ENCODE results near the gene MACROD2.

Gene MACROD2

GRCh38 chr20:14698605-14699373 is 703.5 kb downstream of the MACROD2 start:
- ATAC-seq (ENCODE audit: low read depth) (no peak), DNase-seq (ENCODE audit: low spot score in 2 of 2) (no peak)
- Mint-ChIP-seq H3K9me3 (no peaks in the 10 kb centered on the region), H3K4me3 (no peak overlapping the region), H3K27me3 (no peaks in the 10 kb centered on the region), H3K4me1 (no peaks in the 10 kb centered on the region), H3K36me3 (no peaks in the 10 kb centered on the region), H3K27ac (no peak overlapping the region)

GRCh38 chr20:14700639-14700960 is 705.3 kb downstream of the MACROD2 start:
- H3K36me3 Mint-ChIP-seq, result no peaks in the 10 kb centered on the region
- no peaks in the 10 kb centered on the region for H3K27me3 Mint-ChIP-seq
- H3K4me1 Mint-ChIP-seq, result no peaks in the 10 kb centered on the region
- no peaks in the 10 kb centered on the region for H3K9me3 Mint-ChIP-seq
- H3K4me3 Mint-ChIP-seq, result no peak overlapping the region
- DNase-seq (ENCODE audit: low spot score in 2 of 2) (no peak), ATAC-seq (ENCODE audit: low read depth) (no peak)
- H3K27ac Mint-ChIP-seq, result no peak overlapping the region

DNA sequence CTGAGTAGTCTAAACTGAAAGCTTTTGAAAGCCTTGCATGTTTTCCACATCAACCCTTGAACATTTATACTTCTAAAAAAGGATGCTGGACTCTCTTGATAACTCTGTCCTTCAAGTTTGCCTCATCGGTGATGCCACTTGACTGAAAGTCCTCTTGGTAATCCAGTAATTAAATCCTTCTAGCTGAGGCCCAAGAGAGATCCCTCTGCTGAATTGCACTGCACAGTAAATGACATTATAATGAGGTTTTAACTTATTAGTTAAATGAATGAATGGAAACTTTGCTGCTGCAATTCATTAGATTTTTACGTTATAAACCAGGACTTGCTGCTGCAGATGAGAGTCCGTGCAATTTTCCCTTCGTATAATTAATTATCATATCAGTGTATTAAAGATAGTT is 706.0 kb downstream of the MACROD2 start:
- Mint-ChIP-seq H3K9me3 (no peaks in the 10 kb centered on the region), H3K27ac (no peak overlapping the region)
- no peak for ATAC-seq (ENCODE audit: low read depth)

GRCh38 chr20:14706555-14706954 is 711.2 kb downstream of the MACROD2 start:
- Mint-ChIP-seq H3K27me3 (no peaks in the 10 kb centered on the region), H3K4me1 (no peaks in the 10 kb centered on the region), H3K36me3 (no peaks in the 10 kb centered on the region), H3K4me3 (no peak overlapping the region), H3K27ac (no peak overlapping the region), H3K9me3 (no peaks in the 10 kb centered on the region)
- DNase-seq (ENCODE audit: low spot score in 2 of 2) (no peak), ATAC-seq (ENCODE audit: low read depth) (no peak)

More for the DNA sequence above, 706.0 kb downstream of the MACROD2 start:
- Mint-ChIP-seq H3K36me3 (no peaks in the 10 kb centered on the region), H3K4me1 (no peaks in the 10 kb centered on the region), H3K27me3 (no peaks in the 10 kb centered on the region), H3K4me3 (no peak overlapping the region)
- DNase-seq (ENCODE audit: low spot score in 2 of 2), result no peak

- no peak for ATAC-seq (ENCODE audit: low read depth)
- no peaks in the 10 kb centered on the region for H3K9me3 Mint-ChIP-seq
Measured at GRCh38 chr20:14707026-14707680, 711.8 kb downstream of the MACROD2 start.

GRCh38 chr20:14707865-14708596 is 712.7 kb downstream of the MACROD2 start:
- H3K4me1 Mint-ChIP-seq, result no peaks in the 10 kb centered on the region
- H3K27me3 Mint-ChIP-seq, result peaks cover 2% of the 10 kb centered on the region
- no peaks in the 10 kb centered on the region for H3K36me3 Mint-ChIP-seq
- no peak overlapping the region for H3K4me3 Mint-ChIP-seq
- no peak for DNase-seq (ENCODE audit: low spot score in 2 of 2)
- no peak overlapping the region for H3K27ac Mint-ChIP-seq
- no peaks in the 10 kb centered on the region for H3K9me3 Mint-ChIP-seq
- ATAC-seq (ENCODE audit: low read depth), result no peak

More at GRCh38 chr20:14707026-14707680, 711.8 kb downstream of the MACROD2 start:
- Mint-ChIP-seq H3K4me3 (no peak overlapping the region), H3K27ac (no peak overlapping the region), H3K4me1 (no peaks in the 10 kb centered on the region), H3K27me3 (no peaks in the 10 kb centered on the region), H3K36me3 (no peaks in the 10 kb centered on the region)
- no peak for DNase-seq (ENCODE audit: low spot score in 2 of 2)

- Mint-ChIP-seq H3K9me3 (no peaks in the 10 kb centered on the region), H3K4me3 (no peak overlapping the region), H3K27me3 (peaks cover 3% of the 10 kb centered on the region), H3K4me1 (no peaks in the 10 kb centered on the region), H3K36me3 (no peaks in the 10 kb centered on the region), H3K27ac (no peak overlapping the region)
- DNase-seq (ENCODE audit: low spot score in 2 of 2) (no peak), ATAC-seq (ENCODE audit: low read depth) (no peak)
Measured at GRCh38 chr20:14709439-14709838, 714.1 kb downstream of the MACROD2 start.

GRCh38 chr20:14710951-14711350 is 715.6 kb downstream of the MACROD2 start:
- no peak for ATAC-seq (ENCODE audit: low read depth)

DNA sequence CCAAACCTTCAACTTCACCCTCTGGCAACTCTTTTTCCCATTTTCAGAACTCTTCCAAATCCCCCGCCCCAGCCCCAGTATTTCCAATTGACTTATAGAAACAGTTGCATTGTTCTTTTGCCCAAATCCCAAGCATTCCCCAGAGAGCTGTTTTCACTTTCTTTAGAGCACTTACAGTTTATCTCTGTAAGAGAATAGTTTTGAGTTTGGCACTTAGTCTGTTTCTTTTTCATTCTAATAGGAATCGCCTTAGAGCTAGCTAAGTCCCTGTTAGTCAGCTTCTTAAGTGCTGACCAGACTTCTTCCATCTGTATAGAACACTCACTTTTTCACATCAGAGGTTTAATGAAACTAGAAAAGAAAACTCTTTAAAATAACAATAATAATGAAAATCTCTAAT is 716.3 kb downstream of the MACROD2 start:
- H3K4me3 Mint-ChIP-seq, result no peak overlapping the region
- DNase-seq (ENCODE audit: low spot score in 2 of 2), result no peak
- H3K36me3 Mint-ChIP-seq, result no peaks in the 10 kb centered on the region
- no peaks in the 10 kb centered on the region for H3K4me1 Mint-ChIP-seq
- H3K9me3 Mint-ChIP-seq, result no peaks in the 10 kb centered on the region
- H3K27me3 Mint-ChIP-seq, result peaks cover 5% of the 10 kb centered on the region
- no peak overlapping the region for H3K27ac Mint-ChIP-seq
- no peak for ATAC-seq (ENCODE audit: low read depth)

More at GRCh38 chr20:14710951-14711350, 715.6 kb downstream of the MACROD2 start:
- Mint-ChIP-seq H3K4me3 (no peak overlapping the region), H3K36me3 (no peaks in the 10 kb centered on the region), H3K9me3 (no peaks in the 10 kb centered on the region), H3K4me1 (no peaks in the 10 kb centered on the region), H3K27ac (no peak overlapping the region), H3K27me3 (peaks cover 5% of the 10 kb centered on the region)
- DNase-seq (ENCODE audit: low spot score in 2 of 2), result no peak

GRCh38 chr20:14712302-14712739 is 717.0 kb downstream of the MACROD2 start:
- Mint-ChIP-seq H3K27me3 (peaks cover 5% of the 10 kb centered on the region), H3K4me3 (no peak overlapping the region), H3K27ac (no peak overlapping the region), H3K9me3 (no peaks in the 10 kb centered on the region), H3K4me1 (no peaks in the 10 kb centered on the region), H3K36me3 (no peaks in the 10 kb centered on the region)
- no peak for ATAC-seq (ENCODE audit: low read depth)
- no peak for DNase-seq (ENCODE audit: low spot score in 2 of 2)

DNA sequence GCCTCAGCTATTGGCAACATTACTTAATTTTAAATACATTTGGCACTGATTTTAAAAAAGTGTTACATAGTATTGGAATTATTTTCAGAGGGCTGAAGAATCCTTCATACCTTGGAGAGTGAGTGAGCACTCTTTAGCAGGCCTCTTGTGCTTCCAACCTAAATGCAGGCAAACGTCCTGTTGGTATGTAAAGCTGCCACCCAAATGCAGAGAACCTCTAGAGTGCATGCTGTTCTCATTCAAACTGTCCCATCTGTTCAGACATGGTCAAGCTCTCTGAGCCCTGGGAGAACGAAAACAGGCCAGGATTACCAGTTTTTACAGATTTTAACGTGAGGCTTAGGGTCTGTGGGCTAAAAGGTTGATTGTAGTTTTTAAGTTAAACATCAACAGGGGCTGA is 720.1 kb downstream of the MACROD2 start:
- H3K9me3 Mint-ChIP-seq, result no peaks in the 10 kb centered on the region
- no peaks in the 10 kb centered on the region for H3K36me3 Mint-ChIP-seq
- H3K27me3 Mint-ChIP-seq, result peaks cover 6% of the 10 kb centered on the region
- no peaks in the 10 kb centered on the region for H3K4me1 Mint-ChIP-seq
- ATAC-seq (ENCODE audit: low read depth), result no peak
- DNase-seq (ENCODE audit: low spot score in 2 of 2), result no peak
- H3K27ac Mint-ChIP-seq, result no peak overlapping the region
- no peak overlapping the region for H3K4me3 Mint-ChIP-seq

DNA sequence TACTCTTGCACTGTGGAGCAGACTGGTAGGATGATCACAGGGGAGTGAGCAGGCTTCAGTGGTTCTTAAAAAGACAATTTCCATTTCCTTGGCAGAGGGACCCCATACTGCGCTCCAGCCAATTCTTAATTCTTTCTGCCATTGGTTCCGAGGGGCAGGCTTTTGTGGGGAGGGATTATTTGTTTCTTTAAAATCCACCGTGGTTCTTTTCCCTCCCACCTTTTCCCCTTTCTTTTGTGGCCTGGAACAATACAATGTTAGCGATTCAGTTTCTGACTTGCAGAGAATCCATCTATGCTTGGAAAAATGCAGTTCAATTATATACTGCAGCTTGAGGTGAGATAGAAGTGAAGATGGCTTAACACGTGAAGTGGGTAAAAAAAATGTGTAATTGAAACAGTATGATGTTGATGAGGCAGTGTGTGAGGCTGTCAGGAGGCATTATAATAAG is 721.1 kb downstream of the MACROD2 start:
- H3K36me3 Mint-ChIP-seq, result no peaks in the 10 kb centered on the region
- no peaks in the 10 kb centered on the region for H3K9me3 Mint-ChIP-seq
- no peak overlapping the region for H3K4me3 Mint-ChIP-seq
- ATAC-seq (ENCODE audit: low read depth) (no peak), DNase-seq (ENCODE audit: low spot score in 2 of 2) (no peak)
- H3K27me3 Mint-ChIP-seq, result peaks cover 6% of the 10 kb centered on the region
- H3K4me1 Mint-ChIP-seq, result no peaks in the 10 kb centered on the region
- H3K27ac Mint-ChIP-seq, result no peak overlapping the region

- DNase-seq (ENCODE audit: low spot score in 2 of 2) (no peak), ATAC-seq (ENCODE audit: low read depth) (no peak)
- no peaks in the 10 kb centered on the region for H3K9me3 Mint-ChIP-seq
- H3K27me3 Mint-ChIP-seq, result peaks cover 6% of the 10 kb centered on the region
- H3K4me3 Mint-ChIP-seq, result no peak overlapping the region
- no peak overlapping the region for H3K27ac Mint-ChIP-seq
- no peaks in the 10 kb centered on the region for H3K4me1 Mint-ChIP-seq
- no peaks in the 10 kb centered on the region for H3K36me3 Mint-ChIP-seq
Measured at GRCh38 chr20:14717134-14717999, 722.1 kb downstream of the MACROD2 start.
